Caco-2 (cell line): ENCODE results near the gene SPRED2. TPM values are rescaled to one million over a fixed set of nuclear protein-coding genes. Genes with fewer than 3 reads are reported as not detected.

ENCODE experiments used
- BruUV-seq: library from RNA; stranded (reverse); fragments of 400-500 nt; replicated peaks from 2 replicates; lab custom pipeline; 2021; lab: Mats Ljungman, UMichigan
- CTCF ChIA-PET: fragments of 300-600 bp; sonication (Branson Sonifier 250); formaldehyde crosslinking; loops from one replicate; lab custom pipeline; 2022; ENCODE audit warnings: antibody characterized with exemption; lab: Charles Lee
- POLR2A ChIA-PET: fragments of 300-600 bp; sonication (Branson Sonifier 250); formaldehyde crosslinking; loops from one replicate; lab custom pipeline; 2022; ENCODE audit warnings: antibody characterized with exemption; lab: Charles Lee
- DNase-seq, 2 experiments: peaks; one replicate each; pipeline versions ENCODE4 v3.0.0 to v3.0.0-alpha.2; 2020 to 2022
- H3K27me3 ChIP-seq: replicated peaks from 2 replicates; pipeline ENCODE4 v1.6.0; 2011; ENCODE audit warnings: low read length; ENCODE audit not compliant: control insufficient read depth, insufficient read depth
- H3K36me3 ChIP-seq: 2 replicates; pipeline ENCODE4 v1.5.1; 2011; ENCODE audit warnings: low read length; ENCODE audit not compliant: control insufficient read depth, insufficient read depth
- H3K4me1 ChIP-seq: fragments of 250-450 bp; sonication (Bioruptor Pico); 2 replicates; pipeline ENCODE4 v1.5.1; 2020; ENCODE audit warnings: mild to moderate bottlenecking
- H3K4me3 ChIP-seq: 2 replicates; pipeline ENCODE4 v1.5.1; 2011; ENCODE audit warnings: low read depth, mild to moderate bottlenecking, control low read depth, low read length
- H3K9me3 ChIP-seq: fragments of 250-450 bp; sonication (Bioruptor Pico); 2 replicates; pipeline ENCODE4 v1.5.1; 2020; ENCODE audit warnings: mild to moderate bottlenecking, moderate library complexity
- H3K27ac Mint-ChIP-seq: one replicate; pipeline ENCODE4 v1.8.0; 2022; ENCODE audit warnings: mixed read lengths; ENCODE audit not compliant: unreplicated experiment
- H3K27me3 Mint-ChIP-seq: one replicate; pipeline ENCODE4 v1.8.0; 2022; ENCODE audit warnings: mixed read lengths; ENCODE audit not compliant: insufficient read depth, unreplicated experiment
- H3K36me3 Mint-ChIP-seq: one replicate; pipeline ENCODE4 v1.8.0; 2022; ENCODE audit warnings: mild to moderate bottlenecking, mixed read lengths; ENCODE audit not compliant: insufficient read depth, unreplicated experiment
- H3K4me1 Mint-ChIP-seq: one replicate; pipeline ENCODE4 v1.8.0; 2022; ENCODE audit warnings: low read depth, mixed read lengths; ENCODE audit not compliant: unreplicated experiment
- H3K4me3 Mint-ChIP-seq: one replicate; pipeline ENCODE4 v1.8.0; 2022; ENCODE audit warnings: mild to moderate bottlenecking, moderate library complexity, mixed read lengths; ENCODE audit not compliant: unreplicated experiment
- H3K9me3 Mint-ChIP-seq: one replicate; pipeline ENCODE4 v1.8.0; 2022; ENCODE audit warnings: mixed read lengths; ENCODE audit not compliant: unreplicated experiment
- intact Hi-C: fragments of 100-400 bp; cut with micrococcal nuclease; formaldehyde crosslinking; loops from one replicate; pipeline ENCODE4 v1.10.0; 2022; ENCODE audit not compliant: unreplicated experiment
- total RNA-seq: library from RNA; stranded (reverse); gene quantifications from 2 replicates; pipeline ENCODE4 v1.2.3, GENCODE V29; 2022
- TF ChIP-seq, protein P1 (sequence below), 2 experiments: fragments of 200-600 bp in 1 of 2; IDR thresholded peaks; 1 replicate in 1 of 2; 2 replicates in 1 of 2; pipeline versions ENCODE4 v1.5.1 to v1.8.0; 2011 to 2022; ENCODE audit warnings: antibody characterized with exemption in 1 of 2, control low read depth in 1 of 2, inconsistent platforms in 1 of 2, low read depth in 1 of 2, low read length in 1 of 2, mild to moderate bottlenecking in 1 of 2, moderate library complexity in 1 of 2; ENCODE audit not compliant: insufficient read depth in 1 of 2, severe bottlenecking in 1 of 2, unreplicated experiment in 1 of 2

Gene SPRED2
- total RNA-seq, 1 experiment from 2014 or later: 49.9 TPM

DNA sequence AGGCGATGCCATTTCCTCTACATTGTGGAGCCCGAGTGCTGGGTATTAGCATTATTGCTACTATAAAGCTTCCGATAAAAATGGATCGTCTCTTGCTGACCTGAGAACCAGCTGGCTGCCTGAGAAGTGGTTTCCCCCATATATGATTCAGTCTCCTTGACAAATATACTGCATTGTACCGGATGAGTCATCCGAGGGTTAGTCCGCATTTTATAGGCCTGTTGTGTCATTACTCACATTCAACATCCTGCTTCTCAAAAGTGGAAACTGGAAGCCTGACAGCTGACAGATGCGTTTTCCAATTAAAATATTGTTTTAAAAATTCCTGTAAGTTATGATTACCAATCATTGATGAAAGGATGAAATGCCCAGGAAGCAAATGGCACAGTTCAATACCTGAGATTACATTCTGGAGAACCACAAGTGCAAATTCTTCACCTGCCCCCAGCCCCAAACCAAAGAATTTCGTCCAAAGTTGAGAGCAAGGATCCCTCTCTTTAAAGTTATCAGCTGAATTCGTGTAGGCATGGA lies 65.7 kb downstream of the SPRED2 start:
- POLR2A ChIA-PET: interaction anchor here (0.6 kb wide), 1 partner anchor 1574 kb away, joined by 8 read pairs; no protein-coding TSS in a partner anchor
- peaks cover 13% of the 10 kb centered on the region for H3K36me3 Mint-ChIP-seq
- Histone ChIP-seq H3K27me3 (no peaks in the 10 kb centered on the region), H3K4me3 (no peak overlapping the region), H3K4me1 (peaks cover 59% of the 10 kb centered on the region), H3K36me3 (no peaks in the 10 kb centered on the region), H3K9me3 (no peaks in the 10 kb centered on the region)
- H3K4me1 Mint-ChIP-seq: peaks cover 61% of the 10 kb centered on the region
- intact Hi-C loops: loop anchor here (1.0 kb wide), 1 partner anchor 11 kb away; no protein-coding TSS in a partner anchor
- TF ChIP-seq, protein P1, sequence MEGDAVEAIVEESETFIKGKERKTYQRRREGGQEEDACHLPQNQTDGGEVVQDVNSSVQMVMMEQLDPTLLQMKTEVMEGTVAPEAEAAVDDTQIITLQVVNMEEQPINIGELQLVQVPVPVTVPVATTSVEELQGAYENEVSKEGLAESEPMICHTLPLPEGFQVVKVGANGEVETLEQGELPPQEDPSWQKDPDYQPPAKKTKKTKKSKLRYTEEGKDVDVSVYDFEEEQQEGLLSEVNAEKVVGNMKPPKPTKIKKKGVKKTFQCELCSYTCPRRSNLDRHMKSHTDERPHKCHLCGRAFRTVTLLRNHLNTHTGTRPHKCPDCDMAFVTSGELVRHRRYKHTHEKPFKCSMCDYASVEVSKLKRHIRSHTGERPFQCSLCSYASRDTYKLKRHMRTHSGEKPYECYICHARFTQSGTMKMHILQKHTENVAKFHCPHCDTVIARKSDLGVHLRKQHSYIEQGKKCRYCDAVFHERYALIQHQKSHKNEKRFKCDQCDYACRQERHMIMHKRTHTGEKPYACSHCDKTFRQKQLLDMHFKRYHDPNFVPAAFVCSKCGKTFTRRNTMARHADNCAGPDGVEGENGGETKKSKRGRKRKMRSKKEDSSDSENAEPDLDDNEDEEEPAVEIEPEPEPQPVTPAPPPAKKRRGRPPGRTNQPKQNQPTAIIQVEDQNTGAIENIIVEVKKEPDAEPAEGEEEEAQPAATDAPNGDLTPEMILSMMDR (IDR thresholded peaks at IDR 0.05; ENCODE audit: insufficient read depth in 1 of 2, low read depth in 1 of 2, low read length in 1 of 2, severe bottlenecking in 1 of 2, unreplicated experiment in 1 of 2): no peak
- CTCF ChIA-PET: interaction anchor here (1.6 kb wide), 1 partner anchor 16 kb away, joined by 4 read pairs; no protein-coding TSS in a partner anchor
- no peaks in the 10 kb centered on the region for H3K27me3 Mint-ChIP-seq
- peak; percentile 56 to 69 for DNase-seq
- H3K9me3 Mint-ChIP-seq: no peaks in the 10 kb centered on the region
- peak overlapping the region; percentile 77 for H3K27ac Mint-ChIP-seq
- no TSS peak for BruUV-seq
- H3K4me3 Mint-ChIP-seq: no peak overlapping the region

GRCh38 chr2:65364986-65365733 lies 67.2 kb downstream of the SPRED2 start:
- Histone ChIP-seq H3K36me3 (no peaks in the 10 kb centered on the region), H3K4me1 (peaks cover 59% of the 10 kb centered on the region), H3K9me3 (no peaks in the 10 kb centered on the region), H3K27me3 (no peaks in the 10 kb centered on the region), H3K4me3 (no peak overlapping the region)
- POLR2A ChIA-PET: no interaction called here
- TF ChIP-seq, protein P1 (IDR thresholded peaks at IDR 0.05; ENCODE audit: insufficient read depth in 1 of 2, low read depth in 1 of 2, low read length in 1 of 2, severe bottlenecking in 1 of 2, unreplicated experiment in 1 of 2): no peak
- CTCF ChIA-PET: no interaction called here
- intact Hi-C loops: loop anchor here (5.0 kb wide), 1 partner anchor 43 kb away; no protein-coding TSS in a partner anchor
- Mint-ChIP-seq H3K36me3 (peaks cover 10% of the 10 kb centered on the region), H3K27ac (no peak overlapping the region), H3K4me3 (no peak overlapping the region), H3K27me3 (no peaks in the 10 kb centered on the region), H3K4me1 (peaks cover 56% of the 10 kb centered on the region), H3K9me3 (no peaks in the 10 kb centered on the region)
- BruUV-seq: no TSS peak
- no peak for DNase-seq

- Mint-ChIP-seq H3K4me1 (peaks cover 56% of the 10 kb centered on the region), H3K36me3 (peaks cover 10% of the 10 kb centered on the region), H3K9me3 (no peaks in the 10 kb centered on the region), H3K4me3 (no peak overlapping the region), H3K27me3 (no peaks in the 10 kb centered on the region), H3K27ac (peak overlapping the region; percentile 77)
- intact Hi-C loops: loop anchor here (1.0 to 5.0 kb wide), 3 partner anchors 9 to 42 kb away; no protein-coding TSS in a partner anchor
- no peak overlapping the region for H3K4me3 ChIP-seq
- no peak for DNase-seq
- BruUV-seq: no TSS peak
- no peaks in the 10 kb centered on the region for H3K27me3 ChIP-seq
- ChIA-PET CTCF (interaction anchor here (0.7 to 0.8 kb wide), 2 partner anchors 13 to 189 kb away, joined by 3 to 4 read pairs; no protein-coding TSS in a partner anchor), POLR2A (interaction anchor here (1.1 kb wide), 1 partner anchor 9 kb away, joined by 3 read pairs; no protein-coding TSS in a partner anchor)
- TF ChIP-seq, protein P1 (IDR thresholded peaks at IDR 0.05; ENCODE audit: insufficient read depth in 1 of 2, low read depth in 1 of 2, low read length in 1 of 2, severe bottlenecking in 1 of 2, unreplicated experiment in 1 of 2): no peak
- H3K36me3 ChIP-seq: no peaks in the 10 kb centered on the region
- peaks cover 61% of the 10 kb centered on the region for H3K4me1 ChIP-seq
- H3K9me3 ChIP-seq: no peaks in the 10 kb centered on the region
Observed at GRCh38 chr2:65363879-65364666, 68.3 kb downstream of the SPRED2 start.
